HepG2 (cell line): ENCODE results near the gene EXOSC9. TPM values are rescaled to one million over a fixed set of nuclear protein-coding genes. Genes with fewer than 3 reads are reported as not detected.

Source experiments
- ARID4A ChIP-seq: sonication (generic); formaldehyde crosslinking; IDR thresholded peaks from 2 replicates; pipeline ENCODE4 v1.5.0; 2020; ENCODE audit warnings: mild to moderate bottlenecking, missing genetic modification reagents, borderline replicate concordance
- MAX ChIP-seq: IDR thresholded peaks from 2 replicates; pipeline ENCODE4 v1.6.1; 2012; ENCODE audit warnings: inconsistent platforms
- NONO ChIP-seq, 2 experiments: fragments of 450-650 bp in 1 of 2; sonication (generic) in 1 of 2; formaldehyde crosslinking in 1 of 2; IDR thresholded peaks in 1 of 2; conservative IDR thresholded peaks in 1 of 2; 2 replicates each; pipeline versions ENCODE4 v1.6.1 to v1.8.0; 2017 to 2022; ENCODE audit warnings: mild to moderate bottlenecking in 1 of 2, missing genetic modification reagents in 1 of 2, moderate library complexity in 1 of 2
- NR0B2 ChIP-seq: sonication (generic); formaldehyde crosslinking; IDR thresholded peaks from 2 replicates; pipeline ENCODE4 v1.4.0; 2020; ENCODE audit warnings: mild to moderate bottlenecking, missing genetic modification reagents
- RARG ChIP-seq: sonication (generic); formaldehyde crosslinking; IDR thresholded peaks from 2 replicates; pipeline ENCODE4 v1.4.0; 2020; ENCODE audit warnings: low read depth, mild to moderate bottlenecking, missing genetic modification reagents
- SIN3B ChIP-seq: fragments of 150-350 bp; IDR thresholded peaks from 2 replicates; pipeline ENCODE4 v1.6.1; 2014; ENCODE audit warnings: low read length
- TEAD2 ChIP-seq: sonication (generic); formaldehyde crosslinking; IDR thresholded peaks from 2 replicates; pipeline ENCODE4 v1.9.0; 2021; ENCODE audit warnings: missing genetic modification reagents
- TEF ChIP-seq: sonication (generic); formaldehyde crosslinking; IDR thresholded peaks from 2 replicates; pipeline ENCODE4 v1.5.0; 2020; ENCODE audit warnings: missing genetic modification reagents
- TFDP2 ChIP-seq: sonication (generic); formaldehyde crosslinking; IDR thresholded peaks from 2 replicates; pipeline ENCODE4 v1.4.0; 2020; ENCODE audit warnings: missing genetic modification reagents
- THRA ChIP-seq: sonication (generic); formaldehyde crosslinking; IDR thresholded peaks from 2 replicates; pipeline ENCODE4 v1.4.0; 2020; ENCODE audit warnings: missing genetic modification reagents, borderline replicate concordance
- XBP1 ChIP-seq: sonication (generic); formaldehyde crosslinking; IDR thresholded peaks from 2 replicates; pipeline ENCODE4 v1.5.0; 2020; ENCODE audit warnings: missing genetic modification reagents
- ZBTB42 ChIP-seq: sonication (generic); formaldehyde crosslinking; IDR thresholded peaks from 2 replicates; pipeline ENCODE4 v1.5.0; 2020; ENCODE audit warnings: mild to moderate bottlenecking, missing genetic modification reagents
- ZFP41 ChIP-seq: sonication (generic); formaldehyde crosslinking; IDR thresholded peaks from 2 replicates; pipeline ENCODE4 v1.4.0; 2020; ENCODE audit warnings: mild to moderate bottlenecking, missing genetic modification reagents, borderline replicate concordance
- ZNF251 ChIP-seq: sonication (generic); formaldehyde crosslinking; IDR thresholded peaks from 2 replicates; pipeline ENCODE4 v1.9.0; 2021; ENCODE audit warnings: mild to moderate bottlenecking, missing genetic modification reagents
- ZNF430 ChIP-seq: sonication (generic); formaldehyde crosslinking; IDR thresholded peaks from 2 replicates; pipeline ENCODE4 v1.9.0; 2021; ENCODE audit warnings: mild to moderate bottlenecking, missing genetic modification reagents
- ZNF451 ChIP-seq: sonication (generic); formaldehyde crosslinking; IDR thresholded peaks from 2 replicates; pipeline ENCODE4 v1.5.0; 2020; ENCODE audit warnings: mild to moderate bottlenecking, missing genetic modification reagents
- ZNF460 ChIP-seq: sonication (generic); formaldehyde crosslinking; IDR thresholded peaks from 2 replicates; pipeline ENCODE4 v1.5.1; 2020; ENCODE audit warnings: missing genetic modification reagents, mild to moderate bottlenecking, borderline replicate concordance
- ZNF562 ChIP-seq: sonication (generic); formaldehyde crosslinking; IDR thresholded peaks from 2 replicates; pipeline ENCODE4 v1.8.0; 2022; ENCODE audit warnings: missing genetic modification reagents, borderline replicate concordance
- ZNF792 ChIP-seq: IDR thresholded peaks from 2 replicates; pipeline ENCODE4 v1.6.1; 2016
- ZNF891 ChIP-seq: sonication (generic); formaldehyde crosslinking; IDR thresholded peaks from 2 replicates; pipeline ENCODE4 v1.5.0; 2020; ENCODE audit warnings: mild to moderate bottlenecking, missing genetic modification reagents
- polyA plus RNA-seq, 8 experiments: library from polyadenylated mRNA; depleted of rRNA in 3 of 8; stranded (reverse) in 7 of 8; unstranded in 1 of 8; fragments of >200 nt; fragmentation: Illumina TruSeq in 4 of 8; extraction: Trizol in 4 of 8; gene quantifications; 2 replicates each; pipeline versions ENCODE4 v1.2.1 to v1.2.3, GENCODE V29; 2011 to 2016; ENCODE audit warnings: low read depth in 4 of 8, missing spikeins in 1 of 8, mixed read lengths in 1 of 8; ENCODE audit not compliant: insufficient read depth in 1 of 8
- total RNA-seq, 5 experiments: library from RNA; depleted of rRNA; stranded (reverse); fragments of >200 nt; fragmentation: Illumina TruSeq; extraction: Trizol; gene quantifications; 2 replicates each; pipeline ENCODE4 v1.2.3, GENCODE V29; 2016; ENCODE audit warnings: low read depth in 1 of 5

Gene EXOSC9
- total and polyA plus RNA-seq, 2 of the 13 experiments (the other 11 are each of a cell fraction or from before 2014, with no cell fraction given): 26.0 to 48.0 TPM

GRCh38 chr4:121823505-121824170 lies 22.5 kb downstream of the EXOSC9 start, which contains the start of gene CCNA2 (continued):
- TF ChIP-seq THRA (no peak), ZNF562 (peak; percentile 58; the same call in 1 of the 2 replicates), ZNF451 (CRISPR knock-in tag) (no peak), TEF (no peak), NONO (IDR thresholded peaks at IDR 0.05) (no peak), NONO (CRISPR knock-in tag; conservative IDR thresholded peaks at IDR 0.05) (peak; percentile 75), TEAD2 (CRISPR knock-in tag) (no peak), ZNF891 (peak; percentile 50; the same call in 1 of the 2 replicates), ZNF430 (CRISPR knock-in tag) (no peak; the same call in 1 of the 2 replicates), MAX (peak; percentile 93), SIN3B (peak; percentile 99), ZNF792 (CRISPR knock-in tag) (no peak), NR0B2 (CRISPR knock-in tag) (no peak; the same call in 1 of the 2 replicates), ARID4A (peak; percentile 100), TFDP2 (CRISPR knock-in tag) (peak; percentile 99), RARG (CRISPR knock-in tag) (0 out of 2 replicates have a peak, but pooled peaks have one; percentile 32), ZNF460 (no peak), ZBTB42 (CRISPR knock-in tag) (no peak), XBP1 (no peak), ZNF251 (CRISPR knock-in tag) (no peak), ZFP41 (CRISPR knock-in tag) (no peak)
